ENCODE measurements around the gene PACS1. TPM values are rescaled to one million over a fixed set of nuclear protein-coding genes. Genes with fewer than 3 reads are reported as not detected.

PACS1 gene
- polyA plus RNA-seq, 1 donor (not counting 4 experiments of a cell fraction or from before 2014, with no cell fraction given): 14.9 TPM

- Histone ChIP-seq H3K79me2 (ENCODE audit: control insufficient read depth, insufficient read depth, low read length) (peaks cover 27% of the 10 kb centered on the region), H3K9ac (ENCODE audit: control insufficient read depth, extremely low read depth, insufficient read depth, low read length) (no peak overlapping the region), H3K27me3 (ENCODE audit: control insufficient read depth, extremely low read depth, insufficient read depth, low read length) (peaks cover 7% of the 10 kb centered on the region), H3K36me3 (ENCODE audit: control insufficient read depth in 2 of 2, extremely low read depth in 1 of 2, insufficient read depth in 2 of 2, low read length in 2 of 2) (peaks cover 9 to 14% of the 10 kb centered on the region in 2 experiments), H3K4me2 (ENCODE audit: control insufficient read depth, extremely low read depth, insufficient read depth, low read depth, low read length) (no peak overlapping the region), H3K4me1 (ENCODE audit: control insufficient read depth, extremely low read depth, insufficient read depth, low read length) (peaks cover 16% of the 10 kb centered on the region), H3K4me3 (ENCODE audit: control insufficient read depth in 2 of 3, extremely low read depth in 1 of 3, insufficient read depth in 2 of 3, low read depth in 1 of 3, low read length in 3 of 3) (no peak overlapping the region), H2AFZ (ENCODE audit: control insufficient read depth, low read length) (no peak overlapping the region), H3K9me1 (ENCODE audit: control insufficient read depth, extremely low read depth, insufficient read depth, low read length) (no peaks in the 10 kb centered on the region), H3K27ac (ENCODE audit: control insufficient read depth, insufficient read depth, low read length) (no peak overlapping the region), H3K9me3 (ENCODE audit: control insufficient read depth, low read depth, low read length) (no peaks in the 10 kb centered on the region), H4K20me1 (ENCODE audit: control insufficient read depth, extremely low read depth, insufficient read depth, low read length) (peaks cover 6% of the 10 kb centered on the region)
- no peak for DNase-seq (ENCODE audit: low read depth, low spot score)
- TF ChIP-seq EZH2 (IDR thresholded peaks at IDR 0.05; ENCODE audit: low read length) (no peak), CTCF (optimal IDR thresholded peaks at IDR 0.05 in 1 of 3, IDR thresholded peaks at IDR 0.05 in 1 of 3, conservative IDR thresholded peaks at IDR 0.05 in 1 of 3; ENCODE audit: extremely low read depth in 1 of 3, insufficient read depth in 2 of 3, low read length in 3 of 3) (no peak)
- FAIRE-seq: no peak
- dilution Hi-C loops (cut with MboI; ENCODE audit: extremely low pct_ligation_motif_present, low sequenced_read_pairs): no loop called here
Observed at GRCh38 chr11:66286699-66287098, 216.6 kb downstream of the PACS1 start.

- H3K4me1 ChIP-seq (ENCODE audit: control insufficient read depth, extremely low read depth, insufficient read depth, low read length): peaks cover 16% of the 10 kb centered on the region
- dilution Hi-C loops (cut with MboI; ENCODE audit: extremely low pct_ligation_motif_present, low sequenced_read_pairs): no loop called here
- peaks cover 6% of the 10 kb centered on the region for H4K20me1 ChIP-seq (ENCODE audit: control insufficient read depth, extremely low read depth, insufficient read depth, low read length)
- peak overlapping the region; percentile 96 for H3K9ac ChIP-seq (ENCODE audit: control insufficient read depth, extremely low read depth, insufficient read depth, low read length)
- TF ChIP-seq CTCF (optimal IDR thresholded peaks at IDR 0.05 in 1 of 3, IDR thresholded peaks at IDR 0.05 in 1 of 3, conservative IDR thresholded peaks at IDR 0.05 in 1 of 3; ENCODE audit: extremely low read depth in 1 of 3, insufficient read depth in 2 of 3, low read length in 3 of 3) (no peak), EZH2 (IDR thresholded peaks at IDR 0.05; ENCODE audit: low read length) (no peak)
- DNase-seq (ENCODE audit: low read depth, low spot score) (no peak), FAIRE-seq (no peak)
- peaks cover 12% of the 10 kb centered on the region for H3K27me3 ChIP-seq (ENCODE audit: control insufficient read depth, extremely low read depth, insufficient read depth, low read length)
- H3K27ac ChIP-seq (ENCODE audit: control insufficient read depth, insufficient read depth, low read length): no peak overlapping the region
- H3K4me2 ChIP-seq (ENCODE audit: control insufficient read depth, extremely low read depth, insufficient read depth, low read depth, low read length): peak overlapping the region; percentile 98
- peaks cover 27% of the 10 kb centered on the region for H3K79me2 ChIP-seq (ENCODE audit: control insufficient read depth, insufficient read depth, low read length)
- H3K4me3 ChIP-seq (ENCODE audit: control insufficient read depth in 2 of 3, extremely low read depth in 1 of 3, insufficient read depth in 2 of 3, low read depth in 1 of 3, low read length in 3 of 3): peak overlapping the region in 2 of 3 experiments; percentile 76 to 91
- H2AFZ ChIP-seq (ENCODE audit: control insufficient read depth, low read length): no peak overlapping the region
- no peaks in the 10 kb centered on the region for H3K9me1 ChIP-seq (ENCODE audit: control insufficient read depth, extremely low read depth, insufficient read depth, low read length)
- no peaks in the 10 kb centered on the region for H3K9me3 ChIP-seq (ENCODE audit: control insufficient read depth, low read depth, low read length)
- peaks cover 9 to 14% of the 10 kb centered on the region in 2 experiments for H3K36me3 ChIP-seq (ENCODE audit: control insufficient read depth in 2 of 2, extremely low read depth in 1 of 2, insufficient read depth in 2 of 2, low read length in 2 of 2)
Observed at GRCh38 chr11:66287211-66287888, 217.3 kb downstream of the PACS1 start.
